Neural progenitor cell (in vitro differentiated cells): ENCODE results near the gene ACBD6. TPM values are rescaled to one million over a fixed set of nuclear protein-coding genes. Genes with fewer than 3 reads are reported as not detected.

Source experiments
- DNase-seq: peaks from one replicate; pipeline ENCODE4 v3.0.0-alpha.2; 2016; ENCODE audit warnings: low spot score
- H2AFZ ChIP-seq: fragments of 200-600 bp; sonication (generic); replicated peaks from 2 replicates; pipeline ENCODE4 v1.6.1; 2016; ENCODE audit warnings: antibody characterized with exemption
- H3F3A ChIP-seq: fragments of 200-600 bp; sonication (generic); 2 replicates; pipeline ENCODE4 v1.6.1; 2016; ENCODE audit warnings: antibody characterized with exemption, low read depth
- H3K27ac ChIP-seq: fragments of 200-600 bp; sonication (generic); 2 replicates; pipeline ENCODE4 v1.5.1; 2016; ENCODE audit warnings: mild to moderate bottlenecking
- H3K27me3 ChIP-seq: fragments of 200-600 bp; sonication (generic); 2 replicates; pipeline ENCODE4 v1.6.1; 2016; ENCODE audit warnings: mild to moderate bottlenecking, moderate library complexity
- H3K36me3 ChIP-seq: fragments of 200-600 bp; sonication (generic); 2 replicates; pipeline ENCODE4 v1.5.1; 2016
- H3K4me1 ChIP-seq: fragments of 200-600 bp; sonication (generic); 2 replicates; pipeline ENCODE4 v1.6.1; 2016; ENCODE audit warnings: mixed run types
- H3K4me2 ChIP-seq: fragments of 200-600 bp; sonication (generic); 2 replicates; pipeline ENCODE4 v1.6.1; 2016
- H3K4me3 ChIP-seq: fragments of 200-600 bp; sonication (generic); 2 replicates; pipeline ENCODE4 v1.5.1; 2016
- H3K79me2 ChIP-seq: fragments of 200-600 bp; sonication (generic); 2 replicates; pipeline ENCODE4 v1.6.1; 2016; ENCODE audit warnings: low read depth
- H3K9ac ChIP-seq: fragments of 200-600 bp; sonication (generic); 2 replicates; pipeline ENCODE4 v1.6.1; 2016
- H3K9me3 ChIP-seq: fragments of 200-600 bp; sonication (generic); 2 replicates; pipeline ENCODE4 v1.5.1; 2016; ENCODE audit warnings: low read depth
- H4K20me1 ChIP-seq: fragments of 200-600 bp; sonication (generic); 2 replicates; pipeline ENCODE4 v1.6.1; 2016; ENCODE audit warnings: low read depth
- H3K27ac Mint-ChIP-seq: 3 replicates; pipeline ENCODE4 v1.8.0; 2021; ENCODE audit warnings: mixed read lengths
- H3K27me3 Mint-ChIP-seq: 2 replicates; pipeline ENCODE4 v1.8.0; 2022; ENCODE audit warnings: low read depth, mild to moderate bottlenecking, inconsistent platforms, moderate library complexity, mixed read lengths; ENCODE audit not compliant: insufficient read depth
- H3K36me3 Mint-ChIP-seq: 3 replicates; pipeline ENCODE4 v1.8.0; 2021; ENCODE audit warnings: mixed read lengths
- H3K4me1 Mint-ChIP-seq: 3 replicates; pipeline ENCODE4 v1.8.0; 2021; ENCODE audit warnings: mixed read lengths
- H3K4me3 Mint-ChIP-seq: 3 replicates; pipeline ENCODE4 v1.8.0; 2021; ENCODE audit warnings: mild to moderate bottlenecking, moderate library complexity, mixed read lengths
- H3K9me3 Mint-ChIP-seq: 3 replicates; pipeline ENCODE4 v1.8.0; 2020; ENCODE audit warnings: mixed read lengths
- EZH2 ChIP-seq: fragments of 200-600 bp; sonication (generic); IDR thresholded peaks from 2 replicates; pipeline ENCODE4 v1.6.1; 2017; ENCODE audit warnings: antibody characterized with exemption, mild to moderate bottlenecking, moderate library complexity
- EZH2phosphoT487 ChIP-seq: fragments of 200-600 bp; sonication (generic); IDR thresholded peaks from 2 replicates; pipeline ENCODE4 v1.6.1; 2017; ENCODE audit warnings: antibody characterized with exemption
- total RNA-seq: library from RNA; depleted of rRNA; stranded (reverse); fragments of >200 nt; gene quantifications from 2 replicates; pipeline ENCODE4 v1.2.3, GENCODE V29; 2015; ENCODE audit warnings: low replicate concordance
- TF ChIP-seq, protein P1 (sequence below): fragments of 200-600 bp; sonication (generic); IDR thresholded peaks from 2 replicates; pipeline ENCODE4 v1.5.1; 2017; ENCODE audit warnings: antibody characterized with exemption, mild to moderate bottlenecking

The ACBD6 gene
- total RNA-seq, 1 donor from 2014 or later, result 36.8 TPM

DNA sequence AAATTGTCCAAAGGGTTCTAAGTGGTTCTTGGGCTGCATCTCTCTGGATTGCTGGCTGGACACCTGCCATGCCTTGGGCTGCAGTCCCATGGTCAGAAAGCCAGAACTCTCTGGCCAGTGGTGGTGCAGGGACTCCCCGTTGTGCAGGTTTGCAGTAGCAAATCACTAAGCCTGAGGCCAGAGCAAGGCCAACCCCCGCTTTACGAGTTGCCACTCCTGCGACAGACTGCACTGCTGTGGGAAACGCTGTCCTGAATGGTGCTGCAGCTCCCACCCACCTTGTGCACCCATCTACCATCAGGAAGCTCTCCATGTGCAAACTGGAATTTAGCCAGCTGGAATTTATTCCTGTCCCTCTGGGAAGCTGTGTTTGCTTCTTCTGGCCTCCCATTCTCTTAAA lies 226.7 kb downstream of the ACBD6 start:
- Histone ChIP-seq H3K36me3 (no peaks in the 10 kb centered on the region), H3K79me2 (no peaks in the 10 kb centered on the region), H3K9ac (no peak overlapping the region), H3K4me2 (no peak overlapping the region), H2AFZ (no peak overlapping the region), H3F3A (peaks cover 11% of the 10 kb centered on the region), H3K4me3 (no peak overlapping the region), H3K4me1 (peaks cover 31% of the 10 kb centered on the region), H3K27ac (no peak overlapping the region), H4K20me1 (peaks cover 7% of the 10 kb centered on the region), H3K9me3 (no peaks in the 10 kb centered on the region), H3K27me3 (no peaks in the 10 kb centered on the region)
- Mint-ChIP-seq H3K36me3 (peaks cover 42% of the 10 kb centered on the region), H3K9me3 (no peaks in the 10 kb centered on the region), H3K27me3 (peaks cover 2% of the 10 kb centered on the region), H3K27ac (no peak overlapping the region), H3K4me1 (peaks cover 13% of the 10 kb centered on the region), H3K4me3 (no peak overlapping the region)
- TF ChIP-seq EZH2phosphoT487 (no peak), EZH2 (no peak)
- TF ChIP-seq, protein P1, sequence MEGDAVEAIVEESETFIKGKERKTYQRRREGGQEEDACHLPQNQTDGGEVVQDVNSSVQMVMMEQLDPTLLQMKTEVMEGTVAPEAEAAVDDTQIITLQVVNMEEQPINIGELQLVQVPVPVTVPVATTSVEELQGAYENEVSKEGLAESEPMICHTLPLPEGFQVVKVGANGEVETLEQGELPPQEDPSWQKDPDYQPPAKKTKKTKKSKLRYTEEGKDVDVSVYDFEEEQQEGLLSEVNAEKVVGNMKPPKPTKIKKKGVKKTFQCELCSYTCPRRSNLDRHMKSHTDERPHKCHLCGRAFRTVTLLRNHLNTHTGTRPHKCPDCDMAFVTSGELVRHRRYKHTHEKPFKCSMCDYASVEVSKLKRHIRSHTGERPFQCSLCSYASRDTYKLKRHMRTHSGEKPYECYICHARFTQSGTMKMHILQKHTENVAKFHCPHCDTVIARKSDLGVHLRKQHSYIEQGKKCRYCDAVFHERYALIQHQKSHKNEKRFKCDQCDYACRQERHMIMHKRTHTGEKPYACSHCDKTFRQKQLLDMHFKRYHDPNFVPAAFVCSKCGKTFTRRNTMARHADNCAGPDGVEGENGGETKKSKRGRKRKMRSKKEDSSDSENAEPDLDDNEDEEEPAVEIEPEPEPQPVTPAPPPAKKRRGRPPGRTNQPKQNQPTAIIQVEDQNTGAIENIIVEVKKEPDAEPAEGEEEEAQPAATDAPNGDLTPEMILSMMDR, result no peak
- no peak for DNase-seq

DNA sequence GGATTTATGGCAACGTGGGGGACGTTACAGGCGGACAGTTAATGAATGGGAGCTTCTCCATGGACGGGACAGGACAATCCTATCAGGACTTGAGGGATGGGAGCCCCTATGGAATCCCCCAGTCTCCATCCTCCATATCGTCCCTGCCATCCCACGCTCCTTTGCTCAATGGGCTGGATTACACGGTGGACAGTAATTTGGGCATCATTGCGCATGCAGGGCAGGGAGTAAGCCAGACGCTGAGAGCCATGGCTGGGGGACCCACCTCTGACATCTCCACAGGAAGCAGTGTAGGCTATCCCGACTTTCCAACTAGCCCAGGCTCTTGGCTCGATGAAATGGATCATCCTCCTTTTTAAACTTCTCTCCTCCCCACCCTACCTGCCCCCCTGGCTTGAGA lies 228.2 kb downstream of the ACBD6 start:
- Histone ChIP-seq H3K27ac (no peak overlapping the region), H3K4me1 (peaks cover 38% of the 10 kb centered on the region), H4K20me1 (peaks cover 16% of the 10 kb centered on the region), H3K79me2 (no peaks in the 10 kb centered on the region), H3K9me3 (no peaks in the 10 kb centered on the region), H3K27me3 (no peaks in the 10 kb centered on the region), H3F3A (peaks cover 26% of the 10 kb centered on the region), H3K36me3 (no peaks in the 10 kb centered on the region), H3K9ac (no peak overlapping the region), H2AFZ (no peak overlapping the region), H3K4me3 (no peak overlapping the region), H3K4me2 (no peak overlapping the region)
- Mint-ChIP-seq H3K9me3 (no peaks in the 10 kb centered on the region), H3K27me3 (peaks cover 2% of the 10 kb centered on the region), H3K4me3 (no peak overlapping the region), H3K4me1 (peaks cover 16% of the 10 kb centered on the region), H3K36me3 (peaks cover 39% of the 10 kb centered on the region), H3K27ac (no peak overlapping the region)
- no peak for TF ChIP-seq EZH2
- TF ChIP-seq, protein P1, result no peak
- TF ChIP-seq EZH2phosphoT487, result no peak
- no peak for DNase-seq

DNA sequence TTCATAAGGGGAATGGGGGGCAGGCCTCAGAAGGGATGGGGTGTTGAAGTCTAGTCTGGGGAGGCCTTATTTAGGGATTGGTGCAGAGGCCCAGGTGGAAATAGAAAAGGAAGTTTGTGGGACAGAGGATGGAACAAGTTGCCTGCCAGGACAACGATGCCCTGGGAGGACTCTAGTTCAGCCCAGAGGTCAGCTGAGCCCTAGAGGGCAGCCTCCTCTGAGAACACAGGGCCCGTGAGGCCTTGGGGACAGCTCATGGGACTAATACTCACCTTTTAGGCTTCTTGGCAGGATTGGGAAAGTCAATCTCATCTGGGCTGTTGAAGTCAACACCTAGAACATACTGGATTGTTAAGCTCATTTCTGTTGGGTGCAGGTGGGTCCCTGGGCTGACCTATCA lies 229.3 kb downstream of the ACBD6 start:
- H3K4me3 Mint-ChIP-seq, result no peak overlapping the region
- H3K27ac Mint-ChIP-seq, result no peak overlapping the region
- Histone ChIP-seq H3K27ac (no peak overlapping the region), H4K20me1 (peaks cover 16% of the 10 kb centered on the region), H3F3A (peaks cover 37% of the 10 kb centered on the region), H3K9me3 (no peaks in the 10 kb centered on the region), H2AFZ (no peak overlapping the region), H3K36me3 (no peaks in the 10 kb centered on the region), H3K9ac (no peak overlapping the region), H3K4me2 (no peak overlapping the region), H3K4me1 (peaks cover 49% of the 10 kb centered on the region), H3K27me3 (no peaks in the 10 kb centered on the region), H3K79me2 (no peaks in the 10 kb centered on the region), H3K4me3 (no peak overlapping the region)
- H3K27me3 Mint-ChIP-seq, result peaks cover 2% of the 10 kb centered on the region
- no peaks in the 10 kb centered on the region for H3K9me3 Mint-ChIP-seq
- H3K4me1 Mint-ChIP-seq, result peaks cover 28% of the 10 kb centered on the region
- TF ChIP-seq EZH2 (no peak), EZH2phosphoT487 (no peak)
- TF ChIP-seq, protein P1, result no peak
- no peak for DNase-seq
- peaks cover 32% of the 10 kb centered on the region for H3K36me3 Mint-ChIP-seq
